Endothelial cell of umbilical vein (primary cell): ENCODE data around the gene RASL10A.

ENCODE experiments used
- CTCF ChIP-seq, 2 donors: IDR thresholded peaks; 1 replicate in 1 of 2; 2 replicates in 1 of 2; pipeline ENCODE4 v1.5.1; 2011; ENCODE audit warnings: low read length in 2 of 2, mild to moderate bottlenecking in 2 of 2, moderate library complexity in 2 of 2, control low read depth in 1 of 2, inconsistent platforms in 1 of 2, low read depth in 1 of 2; ENCODE audit not compliant: insufficient read depth in 1 of 2; ENCODE audit errors: extremely low read depth in 1 of 2
- EZH2 ChIP-seq: IDR thresholded peaks from 2 replicates; pipeline ENCODE4 v1.6.1; 2012; ENCODE audit warnings: borderline replicate concordance, low read depth, mild to moderate bottlenecking, moderate library complexity, low read length, inconsistent platforms; ENCODE audit not compliant: severe bottlenecking
- FOS ChIP-seq: IDR thresholded peaks from 2 replicates; pipeline ENCODE4 v1.6.1; 2011; ENCODE audit warnings: mild to moderate bottlenecking, low read length, moderate library complexity, borderline replicate concordance; ENCODE audit not compliant: insufficient read depth
- GATA2 ChIP-seq: IDR thresholded peaks from 2 replicates; pipeline ENCODE4 v1.7.0; 2011; ENCODE audit warnings: low read depth, mild to moderate bottlenecking, moderate library complexity, mixed read lengths, low read length; ENCODE audit not compliant: insufficient read length, insufficient read depth
- JUN ChIP-seq: IDR thresholded peaks from 2 replicates; pipeline ENCODE4 v1.6.1; 2011; ENCODE audit warnings: borderline replicate concordance, low read depth; ENCODE audit not compliant: insufficient read length, insufficient read depth
- MAX ChIP-seq: IDR thresholded peaks from 2 replicates; pipeline ENCODE4 v1.6.1; 2011; ENCODE audit not compliant: insufficient read depth, insufficient read length
- MYC ChIP-seq: IDR thresholded peaks from one replicate; pipeline ENCODE4 v1.6.1; 2011; ENCODE audit warnings: mild to moderate bottlenecking, low read depth, low read length
- POLR2A ChIP-seq: IDR thresholded peaks from 2 replicates; pipeline ENCODE4 v1.6.1; 2012; ENCODE audit warnings: low read depth, mild to moderate bottlenecking, control low read depth, low read length
- POLR2AphosphoS5 ChIP-seq: IDR thresholded peaks from 2 replicates; pipeline ENCODE4 v1.6.1; 2012; ENCODE audit warnings: low read depth, mild to moderate bottlenecking, control low read depth, low read length, moderate library complexity; ENCODE audit not compliant: insufficient read depth

- TF ChIP-seq EZH2: no peak
- TF ChIP-seq POLR2AphosphoS5: no peak
- no peak for TF ChIP-seq POLR2A
- TF ChIP-seq MAX: no peak
- TF ChIP-seq JUN: no peak
- no peak for TF ChIP-seq CTCF (IDR thresholded peaks at IDR 0.05; ENCODE audit: extremely low read depth in 1 of 2, insufficient read depth in 1 of 2, low read depth in 1 of 2, low read length in 2 of 2)
- no peak for TF ChIP-seq MYC
- no peak for TF ChIP-seq GATA2
- no peak for TF ChIP-seq FOS
Measured at GRCh38 chr22:29342177-29342576, 26.7 kb upstream of the RASL10A start.
